ENCODE measurements around the gene SSC4D. TPM values are rescaled to one million over a fixed set of nuclear protein-coding genes. Genes with fewer than 3 reads are reported as not detected.

The SSC4D gene
- total RNA-seq, 1 experiment from 2014 or later, result 14.8 TPM

DNA sequence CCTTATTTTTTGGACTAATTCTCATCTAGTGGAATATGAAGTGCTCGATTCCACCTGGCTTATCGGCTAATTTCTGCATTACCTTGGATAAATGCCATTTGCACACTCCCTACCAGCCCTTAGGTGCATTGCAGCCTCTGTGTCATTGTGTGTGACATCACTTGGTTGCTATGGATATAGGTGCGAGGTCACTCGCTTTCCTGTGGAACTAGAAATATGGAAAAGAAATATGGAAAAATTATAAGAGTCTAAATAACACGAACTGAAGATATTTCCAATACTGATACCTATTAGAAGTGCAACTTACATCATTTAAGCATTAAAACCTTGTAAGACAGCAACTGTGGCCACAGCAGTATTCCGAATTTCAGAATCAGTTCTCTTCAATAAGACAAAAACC is 52.7 kb downstream of the SSC4D start:
- Mint-ChIP-seq H3K9me3 (peaks cover 0 to 4% of the 10 kb centered on the region in 2 experiments; a peak in 3 of 5 replicates), H3K36me3 (ENCODE audit: insufficient read depth in 1 of 3, low read depth in 3 of 3) (peaks cover 46 to 59% (median 56%) of the 10 kb centered on the region in 3 experiments), H3K4me1 (peaks cover 37 to 43% of the 10 kb centered on the region in 2 experiments), H3K27ac (no peak overlapping the region; a peak in 1 of 7 replicates), H3K4me3 (peak overlapping the region; percentile 94 to 95), H3K27me3 (ENCODE audit: low read depth) (no peaks in the 10 kb centered on the region)
- WGBS (ENCODE audit: extremely low coverage, insufficient read length, low lambda C conversion rate), result no CpG with 5 or more reads among the region's 6 CpGs
- Histone ChIP-seq H4K8ac (replicated peaks; ENCODE audit: insufficient read length, low read depth, low read length) (no peak overlapping the region), H2BK20ac (ENCODE audit: low read depth, low read length, poor library complexity, severe bottlenecking) (no peak overlapping the region), H3K9ac (ENCODE audit: extremely low read depth, insufficient read length, low read length) (no peak overlapping the region), H2BK15ac (ENCODE audit: low read depth, low read length) (no peak overlapping the region), H2BK12ac (ENCODE audit: insufficient read length, low read depth, low read length) (no peak overlapping the region), H3K9me3 (ENCODE audit: control insufficient read depth, low read depth, low read length) (no peaks in the 10 kb centered on the region), H3K18ac (ENCODE audit: insufficient read length, low read depth, low read length) (no peak overlapping the region), H3K4me1 (ENCODE audit: insufficient read depth, low read length) (peaks cover 5% of the 10 kb centered on the region; the same call in 1 of the 2 replicates), H3K23ac (ENCODE audit: insufficient read length, low read depth, low read length) (no peak overlapping the region), H3K79me1 (ENCODE audit: insufficient read depth, low read depth, low read length, poor library complexity, severe bottlenecking) (no peaks in the 10 kb centered on the region), H3K23me2 (ENCODE audit: insufficient read length, low read depth, low read length, poor library complexity, severe bottlenecking) (peaks cover 8% of the 10 kb centered on the region), H3K56ac (ENCODE audit: insufficient read length, low read depth, low read length) (no peak overlapping the region), H2AFZ (ENCODE audit: low read length) (no peak overlapping the region), H4K5ac (ENCODE audit: insufficient read length, low read depth, low read length) (no peak overlapping the region), H3K79me2 (ENCODE audit: insufficient read depth, low read length) (peaks cover 61% of the 10 kb centered on the region), H2AK5ac (ENCODE audit: insufficient read length, low read length) (no peak overlapping the region), H3K4ac (ENCODE audit: low read depth, low read length) (no peak overlapping the region), H3K14ac (ENCODE audit: insufficient read depth, low read length) (no peak overlapping the region), H3K4me2 (ENCODE audit: insufficient read depth, insufficient read length, low read length) (peak overlapping the region; percentile 74), H3T11ph (ENCODE audit: low read length) (no peak overlapping the region), H3K27ac (ENCODE audit: insufficient read length, low read depth, low read length) (no peak overlapping the region), H2BK5ac (ENCODE audit: insufficient read length, low read length) (no peak overlapping the region), H4K20me1 (ENCODE audit: control insufficient read depth, insufficient read depth, insufficient read length) (no peaks in the 10 kb centered on the region), H4K91ac (ENCODE audit: insufficient read length, low read depth, low read length) (no peak overlapping the region), H3K27me3 (ENCODE audit: insufficient read depth, low read length) (no peaks in the 10 kb centered on the region), H2BK120ac (ENCODE audit: low read depth, low read length, poor library complexity, severe bottlenecking) (no peak overlapping the region)
- TF ChIP-seq, protein P1, sequence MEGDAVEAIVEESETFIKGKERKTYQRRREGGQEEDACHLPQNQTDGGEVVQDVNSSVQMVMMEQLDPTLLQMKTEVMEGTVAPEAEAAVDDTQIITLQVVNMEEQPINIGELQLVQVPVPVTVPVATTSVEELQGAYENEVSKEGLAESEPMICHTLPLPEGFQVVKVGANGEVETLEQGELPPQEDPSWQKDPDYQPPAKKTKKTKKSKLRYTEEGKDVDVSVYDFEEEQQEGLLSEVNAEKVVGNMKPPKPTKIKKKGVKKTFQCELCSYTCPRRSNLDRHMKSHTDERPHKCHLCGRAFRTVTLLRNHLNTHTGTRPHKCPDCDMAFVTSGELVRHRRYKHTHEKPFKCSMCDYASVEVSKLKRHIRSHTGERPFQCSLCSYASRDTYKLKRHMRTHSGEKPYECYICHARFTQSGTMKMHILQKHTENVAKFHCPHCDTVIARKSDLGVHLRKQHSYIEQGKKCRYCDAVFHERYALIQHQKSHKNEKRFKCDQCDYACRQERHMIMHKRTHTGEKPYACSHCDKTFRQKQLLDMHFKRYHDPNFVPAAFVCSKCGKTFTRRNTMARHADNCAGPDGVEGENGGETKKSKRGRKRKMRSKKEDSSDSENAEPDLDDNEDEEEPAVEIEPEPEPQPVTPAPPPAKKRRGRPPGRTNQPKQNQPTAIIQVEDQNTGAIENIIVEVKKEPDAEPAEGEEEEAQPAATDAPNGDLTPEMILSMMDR (conservative IDR thresholded peaks at IDR 0.05), result no peak
- DNase-seq, result no peak

Data from H9 (cell line).